K562 (cell line): ENCODE measurements around the gene ERP27. TPM values are rescaled to one million over a fixed set of nuclear protein-coding genes. Genes with fewer than 3 reads are reported as not detected.

Experiments
- CBX3 ChIP-seq, 2 experiments: IDR thresholded peaks; 1 replicate in 1 of 2; 2 replicates in 1 of 2; pipeline ENCODE4 v1.6.1; 2012; ENCODE audit warnings: inconsistent platforms in 2 of 2, low read length in 2 of 2, borderline replicate concordance in 1 of 2, control low read depth in 1 of 2
- DDX20 ChIP-seq: fragments of 450-650 bp; IDR thresholded peaks from 2 replicates; pipeline ENCODE4 v1.6.1; 2016; ENCODE audit warnings: missing genetic modification characterization, low read depth, mild to moderate bottlenecking, missing compliant biosample characterization, moderate library complexity
- EHMT2 ChIP-seq: fragments of 450-650 bp; IDR thresholded peaks from 2 replicates; pipeline ENCODE4 v1.6.1; 2018; ENCODE audit warnings: antibody characterized with exemption
- EP400 ChIP-seq: fragments of 450-650 bp; IDR thresholded peaks from 2 replicates; pipeline ENCODE4 v1.6.1; 2017; ENCODE audit warnings: antibody characterized with exemption, mild to moderate bottlenecking, moderate library complexity
- ESRRA ChIP-seq: fragments of 450-650 bp; IDR thresholded peaks from 2 replicates; pipeline ENCODE4 v1.6.1; 2014; ENCODE audit warnings: low read depth, mild to moderate bottlenecking, moderate library complexity, borderline replicate concordance
- FOSL1 ChIP-seq: fragments of 200-800 bp; sonication (Bioruptor generic); conservative IDR thresholded peaks from 2 replicates; pipeline ENCODE4 v1.6.1; 2016; ENCODE audit warnings: missing genetic modification characterization, missing compliant biosample characterization
- GATAD2A ChIP-seq: fragments of 450-650 bp; IDR thresholded peaks from 2 replicates; pipeline ENCODE4 v1.6.1; 2017
- MECOM ChIP-seq: fragments of 250-450 bp; sonication (Bioruptor Pico); IDR thresholded peaks from 2 replicates; pipeline ENCODE4 v1.8.0; 2022; ENCODE audit warnings: inconsistent platforms
- MYC ChIP-seq, 2 experiments: fragments of 250-450 bp in 1 of 2; sonication (Bioruptor Pico) in 1 of 2; IDR thresholded peaks; 2 replicates each; pipeline versions ENCODE4 v1.5.1 to v1.6.1; 2012 to 2021; ENCODE audit warnings: low read depth in 2 of 2, borderline replicate concordance in 1 of 2, improper control_type of control experiment in 1 of 2, low read length in 1 of 2, mild to moderate bottlenecking in 1 of 2, moderate library complexity in 1 of 2
- NCOA4 ChIP-seq: fragments of 450-650 bp; IDR thresholded peaks from 2 replicates; pipeline ENCODE4 v1.6.1; 2018; ENCODE audit warnings: mild to moderate bottlenecking; ENCODE audit not compliant: partially characterized antibody
- NCOR1 ChIP-seq: fragments of 450-650 bp; IDR thresholded peaks from 2 replicates; pipeline ENCODE4 v1.6.1; 2016; ENCODE audit warnings: mild to moderate bottlenecking, moderate library complexity
- NONO ChIP-seq, 2 experiments: fragments of 200-400 bp in 1 of 2; fragments of 450-650 bp in 1 of 2; formaldehyde crosslinking in 1 of 2; IDR thresholded peaks; 2 replicates each; pipeline ENCODE4 v1.6.1; 2017; ENCODE audit warnings: low read depth in 2 of 2, mild to moderate bottlenecking in 2 of 2, moderate library complexity in 2 of 2, low read length in 1 of 2
- PCBP2 ChIP-seq: fragments of 200-400 bp; formaldehyde crosslinking; IDR thresholded peaks from 2 replicates; pipeline ENCODE4 v1.6.1; 2018; ENCODE audit warnings: low read length, low read depth, mild to moderate bottlenecking, moderate library complexity; ENCODE audit not compliant: poor library complexity, severe bottlenecking
- PTRF ChIP-seq: fragments of 450-650 bp; IDR thresholded peaks from 2 replicates; pipeline ENCODE4 v1.6.1; 2016; ENCODE audit warnings: mild to moderate bottlenecking, missing genetic modification characterization, missing compliant biosample characterization
- RBM39 ChIP-seq: fragments of 200-400 bp; formaldehyde crosslinking; optimal IDR thresholded peaks from 2 replicates; pipeline ENCODE3; 2018; ENCODE audit warnings: low read depth, low read length
- SREBF1 ChIP-seq: fragments of 150-350 bp; IDR thresholded peaks from 2 replicates; pipeline ENCODE4 v1.6.1; 2014; ENCODE audit warnings: antibody characterized with exemption, low read depth, low read length, borderline replicate concordance
- TAF1 ChIP-seq: IDR thresholded peaks from 2 replicates; pipeline ENCODE4 v1.6.1; 2011; ENCODE audit warnings: mild to moderate bottlenecking, low read length, moderate library complexity; ENCODE audit not compliant: insufficient read depth, control insufficient read depth, severe bottlenecking; ENCODE audit errors: extremely low read depth
- TCF7L2 ChIP-seq: fragments of 150-350 bp; IDR thresholded peaks from 2 replicates; pipeline ENCODE4 v1.6.1; 2016; ENCODE audit warnings: low read depth, mild to moderate bottlenecking, low read length, moderate library complexity
- ZNF121 ChIP-seq: sonication (generic); formaldehyde crosslinking; conservative IDR thresholded peaks from 2 replicates; pipeline ENCODE4 v1.8.0; 2022; ENCODE audit warnings: missing genetic modification reagents
- ZNF175 ChIP-seq: fragments of 200-800 bp; sonication (Bioruptor generic); IDR thresholded peaks from 2 replicates; pipeline ENCODE4 v1.6.1; 2016; ENCODE audit warnings: low read depth, mild to moderate bottlenecking, missing genetic modification characterization, missing compliant biosample characterization
- polyA plus RNA-seq, 8 experiments: library from polyadenylated mRNA; depleted of rRNA in 4 of 8; stranded (reverse) in 5 of 8; unstranded in 3 of 8; fragments of >200 nt; fragmentation: Nextera tagmentation in 2 of 8; fragmentation: Illumina TruSeq in 1 of 8; extraction: Ambion mirVana in 2 of 8; extraction: Trizol in 1 of 8; gene quantifications; 2 replicates each; pipeline versions ENCODE4 v1.2.1 to v1.2.3, GENCODE V29; 2011 to 2014; ENCODE audit warnings: inconsistent platforms in 1 of 8, missing spikeins in 1 of 8
- total RNA-seq, 7 experiments: library from RNA; depleted of rRNA in 6 of 7; stranded (reverse); fragments of >200 nt in 6 of 7; fragmentation: Illumina TruSeq in 2 of 7; extraction: Trizol in 2 of 7; gene quantifications; 2 replicates each; pipeline versions ENCODE4 v1.2.1 to v1.2.3, GENCODE V29; 2011 to 2021; ENCODE audit warnings: low replicate concordance in 1 of 7
- TF ChIP-seq, protein P1 (sequence below), 3 experiments: fragments of 200-800 bp in 1 of 3; sonication (Bioruptor generic) in 1 of 3; sonication (generic) in 1 of 3; formaldehyde crosslinking in 1 of 3; IDR thresholded peaks; 2 replicates each; pipeline versions ENCODE4 v1.6.1 to v1.8.0; 2016 to 2022; ENCODE audit warnings: mild to moderate bottlenecking in 2 of 3, missing compliant biosample characterization in 2 of 3, missing genetic modification characterization in 2 of 3, missing genetic modification reagents in 1 of 3
- TF ChIP-seq, protein P2 (sequence below): fragments of 450-650 bp; IDR thresholded peaks from 2 replicates; pipeline ENCODE4 v1.7.1; 2018; ENCODE audit warnings: mild to moderate bottlenecking, low read depth; ENCODE audit not compliant: partially characterized antibody
- TF ChIP-seq, protein P3 (sequence below): fragments of 200-400 bp; formaldehyde crosslinking; IDR thresholded peaks from 2 replicates; pipeline ENCODE4 v1.6.1; 2017; ENCODE audit warnings: mild to moderate bottlenecking, low read depth, low read length, moderate library complexity

Gene ERP27
- total and polyA plus RNA-seq, 9 of the 15 experiments (the other 6 are each of a cell fraction or from before 2014, with no cell fraction given): 0.07 to 0.27 (median 0.11) TPM; not detected in 6

DNA sequence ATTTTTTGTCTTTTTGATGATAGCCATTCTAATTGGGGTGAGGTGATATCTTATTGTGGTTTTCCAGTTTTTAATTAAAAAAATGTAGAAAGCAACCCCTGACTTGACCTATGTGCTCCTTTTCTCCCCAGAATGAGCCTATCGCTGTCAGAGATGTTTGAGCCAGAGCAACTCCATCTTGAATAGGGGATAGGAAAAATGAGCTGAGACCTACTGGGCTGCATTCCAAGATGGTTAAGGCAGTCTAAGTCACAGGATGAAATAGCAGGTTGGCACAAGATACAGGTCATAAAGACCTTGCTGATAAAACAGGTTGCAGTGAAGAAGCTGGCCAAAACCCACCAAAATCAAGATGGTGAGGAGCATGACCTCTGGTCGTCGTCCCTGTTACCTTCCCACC is 13.8 kb downstream of the ERP27 start (continued):
- TF ChIP-seq ZNF121 (CRISPR knock-in tag): no peak
- no peak for TF ChIP-seq NONO (IDR thresholded peaks at IDR 0.05; ENCODE audit: low read depth in 2 of 2, low read length in 1 of 2)
- no peak for TF ChIP-seq SREBF1
- TF ChIP-seq TAF1: no peak
- no peak for TF ChIP-seq MYC (IDR thresholded peaks at IDR 0.05; ENCODE audit: low read depth, low read length)
- no peak for TF ChIP-seq MYC (CRISPR knock-in tag; IDR thresholded peaks at IDR 0.05; ENCODE audit: borderline replicate concordance, low read depth)
- TF ChIP-seq DDX20 (tag): 0 out of 2 replicates have a peak, but pooled peaks have one; percentile 33
- TF ChIP-seq TCF7L2: no peak
- no peak for TF ChIP-seq GATAD2A
- TF ChIP-seq, protein P1, sequence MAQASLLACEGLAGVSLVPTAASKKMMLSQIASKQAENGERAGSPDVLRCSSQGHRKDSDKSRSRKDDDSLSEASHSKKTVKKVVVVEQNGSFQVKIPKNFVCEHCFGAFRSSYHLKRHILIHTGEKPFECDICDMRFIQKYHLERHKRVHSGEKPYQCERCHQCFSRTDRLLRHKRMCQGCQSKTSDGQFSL (CRISPR knock-in tag; IDR thresholded peaks at IDR 0.05): no peak
- TF ChIP-seq, protein P1 (tag; IDR thresholded peaks at IDR 0.05): peak in 1 of 2 experiments; percentile 94; a peak in 2 of 4 replicates
- TF ChIP-seq ESRRA: no peak
- TF ChIP-seq PCBP2: no peak
- no peak for TF ChIP-seq NCOA4
- no peak for TF ChIP-seq CBX3 (IDR thresholded peaks at IDR 0.05; ENCODE audit: borderline replicate concordance in 1 of 2, low read length in 2 of 2)
- TF ChIP-seq PTRF: peak; percentile 81
- TF ChIP-seq, protein P2, sequence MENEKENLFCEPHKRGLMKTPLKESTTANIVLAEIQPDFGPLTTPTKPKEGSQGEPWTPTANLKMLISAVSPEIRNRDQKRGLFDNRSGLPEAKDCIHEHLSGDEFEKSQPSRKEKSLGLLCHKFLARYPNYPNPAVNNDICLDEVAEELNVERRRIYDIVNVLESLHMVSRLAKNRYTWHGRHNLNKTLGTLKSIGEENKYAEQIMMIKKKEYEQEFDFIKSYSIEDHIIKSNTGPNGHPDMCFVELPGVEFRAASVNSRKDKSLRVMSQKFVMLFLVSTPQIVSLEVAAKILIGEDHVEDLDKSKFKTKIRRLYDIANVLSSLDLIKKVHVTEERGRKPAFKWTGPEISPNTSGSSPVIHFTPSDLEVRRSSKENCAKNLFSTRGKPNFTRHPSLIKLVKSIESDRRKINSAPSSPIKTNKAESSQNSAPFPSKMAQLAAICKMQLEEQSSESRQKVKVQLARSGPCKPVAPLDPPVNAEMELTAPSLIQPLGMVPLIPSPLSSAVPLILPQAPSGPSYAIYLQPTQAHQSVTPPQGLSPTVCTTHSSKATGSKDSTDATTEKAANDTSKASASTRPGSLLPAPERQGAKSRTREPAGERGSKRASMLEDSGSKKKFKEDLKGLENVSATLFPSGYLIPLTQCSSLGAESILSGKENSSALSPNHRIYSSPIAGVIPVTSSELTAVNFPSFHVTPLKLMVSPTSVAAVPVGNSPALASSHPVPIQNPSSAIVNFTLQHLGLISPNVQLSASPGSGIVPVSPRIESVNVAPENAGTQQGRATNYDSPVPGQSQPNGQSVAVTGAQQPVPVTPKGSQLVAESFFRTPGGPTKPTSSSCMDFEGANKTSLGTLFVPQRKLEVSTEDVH: no peak
- TF ChIP-seq EHMT2: no peak
- TF ChIP-seq, protein P3, sequence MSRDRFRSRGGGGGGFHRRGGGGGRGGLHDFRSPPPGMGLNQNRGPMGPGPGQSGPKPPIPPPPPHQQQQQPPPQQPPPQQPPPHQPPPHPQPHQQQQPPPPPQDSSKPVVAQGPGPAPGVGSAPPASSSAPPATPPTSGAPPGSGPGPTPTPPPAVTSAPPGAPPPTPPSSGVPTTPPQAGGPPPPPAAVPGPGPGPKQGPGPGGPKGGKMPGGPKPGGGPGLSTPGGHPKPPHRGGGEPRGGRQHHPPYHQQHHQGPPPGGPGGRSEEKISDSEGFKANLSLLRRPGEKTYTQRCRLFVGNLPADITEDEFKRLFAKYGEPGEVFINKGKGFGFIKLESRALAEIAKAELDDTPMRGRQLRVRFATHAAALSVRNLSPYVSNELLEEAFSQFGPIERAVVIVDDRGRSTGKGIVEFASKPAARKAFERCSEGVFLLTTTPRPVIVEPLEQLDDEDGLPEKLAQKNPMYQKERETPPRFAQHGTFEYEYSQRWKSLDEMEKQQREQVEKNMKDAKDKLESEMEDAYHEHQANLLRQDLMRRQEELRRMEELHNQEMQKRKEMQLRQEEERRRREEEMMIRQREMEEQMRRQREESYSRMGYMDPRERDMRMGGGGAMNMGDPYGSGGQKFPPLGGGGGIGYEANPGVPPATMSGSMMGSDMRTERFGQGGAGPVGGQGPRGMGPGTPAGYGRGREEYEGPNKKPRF: no peak
- 0 out of 2 replicates have a peak, but pooled peaks have one; percentile 57 for TF ChIP-seq ZNF175
- TF ChIP-seq NCOR1: no peak
- TF ChIP-seq MECOM (CRISPR knock-in tag): peak; percentile 74
- no peak for TF ChIP-seq FOSL1
- TF ChIP-seq RBM39: no peak
- TF ChIP-seq EP400: no peak
